Measurements from ENCODE around the gene SIL1.
"Not testable (repeated sequence)": the region's sequence is repeated elsewhere in the genome, so short reads cannot be mapped to it uniquely, and the experiment has no call there.

SIL1 gene

DNA sequence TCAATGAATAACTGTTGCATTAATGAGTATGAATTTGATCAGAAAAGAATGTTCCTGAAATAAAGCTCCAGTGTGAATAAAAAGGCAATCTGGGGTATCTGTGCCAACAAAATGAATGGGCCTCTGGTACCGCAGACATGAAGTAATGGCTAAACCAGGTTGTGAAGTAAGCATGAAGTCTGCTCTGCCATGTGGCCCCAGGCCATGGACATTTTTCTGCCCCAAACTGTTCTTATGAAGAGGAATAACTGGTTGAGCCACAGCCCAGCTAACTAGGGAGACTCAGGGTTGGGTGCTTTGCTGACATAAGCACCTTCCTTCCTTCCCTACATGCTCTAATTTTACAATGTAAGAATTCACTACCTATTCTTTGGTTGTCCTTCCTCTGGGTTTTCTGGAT is 175.6 kb downstream of the SIL1 start:
- DNase-seq (ENCODE audit: low spot score) = no peak

- no peak for DNase-seq (ENCODE audit: low spot score)
These were observed 176.8 kb downstream of the SIL1 start for GRCh38 chr5:139021346-139021745.

DNA sequence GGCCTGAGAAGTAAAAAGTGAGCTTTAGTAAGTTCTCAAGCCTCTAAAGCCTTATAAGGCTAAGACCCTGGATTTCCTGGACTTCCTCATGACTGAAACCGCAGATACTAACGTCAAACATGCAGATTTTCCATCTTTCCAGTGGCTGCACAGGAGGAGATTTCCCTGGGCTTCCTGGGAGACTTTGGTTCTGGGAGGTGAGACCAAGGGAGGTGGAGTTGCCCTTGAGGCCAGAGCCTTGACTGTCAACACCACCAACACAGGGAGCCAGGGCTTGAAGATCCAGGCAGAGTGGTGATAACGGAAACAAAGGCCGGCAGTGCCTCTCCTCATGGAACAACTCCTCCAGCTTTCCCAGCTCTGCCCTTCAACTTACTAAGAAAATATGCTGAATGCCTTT is 178.3 kb downstream of the SIL1 start:
- DNase-seq (ENCODE audit: low spot score) = no peak

DNA sequence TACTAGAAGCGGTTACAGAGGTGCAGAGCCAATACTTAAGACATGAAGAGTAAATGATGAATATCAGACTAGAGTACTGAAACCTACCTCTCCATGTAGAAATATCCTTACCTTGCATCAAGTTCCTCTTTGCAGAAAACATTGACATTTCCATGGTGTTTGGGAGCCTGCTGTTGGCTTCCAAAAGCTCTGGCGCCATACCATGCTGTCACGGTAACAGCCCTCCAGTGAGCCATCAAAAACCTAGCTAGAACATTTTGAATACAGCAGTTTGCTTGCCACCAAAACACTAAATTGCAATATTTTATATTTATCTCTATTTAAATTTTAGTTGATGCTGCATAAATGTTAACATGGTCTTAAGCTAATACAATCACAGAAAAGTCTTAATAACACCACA is 179.0 kb downstream of the SIL1 start:
- DNase-seq (ENCODE audit: low spot score) = no peak

DNA sequence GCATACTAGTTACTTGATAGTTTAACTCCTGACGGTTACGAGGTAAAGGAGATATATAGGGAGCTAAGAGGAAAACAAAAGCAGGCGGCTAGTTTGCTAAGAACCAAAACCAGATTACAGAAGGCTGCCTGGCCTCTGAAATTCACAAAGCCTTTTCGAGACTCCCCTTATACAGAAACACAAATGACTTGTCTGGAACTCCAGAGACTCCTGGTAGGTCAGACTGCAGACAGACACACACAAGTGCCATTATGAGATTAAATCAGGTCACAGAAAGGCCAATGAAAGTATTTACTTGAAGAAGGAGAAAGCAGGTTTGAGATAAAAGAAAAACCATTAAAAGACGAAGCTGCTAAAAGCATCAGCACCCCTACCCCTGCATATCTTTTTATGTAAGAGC is 180.5 kb downstream of the SIL1 start:
- no peak for DNase-seq (ENCODE audit: low spot score)

DNA sequence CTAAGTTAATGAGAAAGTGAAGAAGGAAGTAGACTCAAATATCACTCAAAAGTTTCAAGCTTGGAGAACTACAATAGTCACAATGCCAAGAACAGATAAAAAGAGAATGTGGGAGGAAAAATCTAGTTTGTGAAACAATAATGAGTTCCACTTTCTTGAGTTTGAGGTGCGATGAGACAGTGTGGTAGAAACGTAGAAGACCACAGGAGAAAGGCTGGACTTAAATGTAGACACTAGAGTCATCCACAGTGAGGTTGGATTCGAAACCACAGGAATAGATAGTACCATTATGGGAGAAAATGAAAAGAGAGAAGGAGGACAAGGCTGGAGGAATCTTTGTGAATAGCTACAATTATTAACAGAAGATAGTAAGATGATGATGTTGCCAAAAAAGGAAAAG is 182.0 kb downstream of the SIL1 start:
- no peak for DNase-seq (ENCODE audit: low spot score)

- DNase-seq (ENCODE audit: low spot score) = peak; percentile 56
These were observed 183.4 kb downstream of the SIL1 start for GRCh38 chr5:139014726-139015125.

DNA sequence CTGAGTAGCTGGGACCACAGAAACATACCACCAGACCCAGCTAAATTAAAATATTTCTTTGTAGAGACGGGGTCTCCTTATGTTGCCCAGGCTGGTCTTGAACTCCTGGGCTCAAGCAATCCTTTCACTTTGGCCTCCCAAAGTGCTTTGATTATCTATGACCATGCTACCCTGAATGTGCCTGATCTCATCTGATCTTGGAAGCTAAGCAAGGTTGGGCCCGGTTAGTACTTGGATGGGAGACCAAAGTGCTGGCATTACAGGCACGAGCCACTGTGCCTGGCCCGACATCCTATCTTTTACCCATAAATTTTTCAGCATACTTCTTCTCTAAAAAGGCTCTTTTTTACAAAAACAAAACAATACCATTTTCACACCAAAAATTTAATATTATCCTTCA is 186.0 kb downstream of the SIL1 start:
- DNase-seq (ENCODE audit: low spot score) = no peak

DNA sequence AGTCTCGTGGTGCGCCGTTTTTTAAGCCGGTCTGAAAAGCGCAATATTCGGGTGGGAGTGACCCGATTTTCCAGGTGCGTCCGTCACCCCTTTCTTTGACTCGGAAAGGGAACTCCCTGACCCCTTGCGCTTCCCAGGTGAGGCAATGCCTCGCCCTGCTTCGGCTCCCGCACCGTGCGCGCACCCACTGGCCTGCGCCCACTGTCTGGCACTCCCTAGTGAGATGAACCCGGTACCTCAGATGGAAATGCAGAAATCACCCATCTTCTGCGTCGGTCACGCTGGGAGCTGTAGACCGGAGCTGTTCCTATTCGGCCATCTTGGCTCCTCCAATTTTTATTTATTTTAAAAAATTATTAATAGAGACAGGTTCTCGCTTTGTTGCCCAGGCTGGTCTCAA is 187.0 kb downstream of the SIL1 start:
- DNase-seq (ENCODE audit: low spot score) = not testable (repeated sequence)

DNA sequence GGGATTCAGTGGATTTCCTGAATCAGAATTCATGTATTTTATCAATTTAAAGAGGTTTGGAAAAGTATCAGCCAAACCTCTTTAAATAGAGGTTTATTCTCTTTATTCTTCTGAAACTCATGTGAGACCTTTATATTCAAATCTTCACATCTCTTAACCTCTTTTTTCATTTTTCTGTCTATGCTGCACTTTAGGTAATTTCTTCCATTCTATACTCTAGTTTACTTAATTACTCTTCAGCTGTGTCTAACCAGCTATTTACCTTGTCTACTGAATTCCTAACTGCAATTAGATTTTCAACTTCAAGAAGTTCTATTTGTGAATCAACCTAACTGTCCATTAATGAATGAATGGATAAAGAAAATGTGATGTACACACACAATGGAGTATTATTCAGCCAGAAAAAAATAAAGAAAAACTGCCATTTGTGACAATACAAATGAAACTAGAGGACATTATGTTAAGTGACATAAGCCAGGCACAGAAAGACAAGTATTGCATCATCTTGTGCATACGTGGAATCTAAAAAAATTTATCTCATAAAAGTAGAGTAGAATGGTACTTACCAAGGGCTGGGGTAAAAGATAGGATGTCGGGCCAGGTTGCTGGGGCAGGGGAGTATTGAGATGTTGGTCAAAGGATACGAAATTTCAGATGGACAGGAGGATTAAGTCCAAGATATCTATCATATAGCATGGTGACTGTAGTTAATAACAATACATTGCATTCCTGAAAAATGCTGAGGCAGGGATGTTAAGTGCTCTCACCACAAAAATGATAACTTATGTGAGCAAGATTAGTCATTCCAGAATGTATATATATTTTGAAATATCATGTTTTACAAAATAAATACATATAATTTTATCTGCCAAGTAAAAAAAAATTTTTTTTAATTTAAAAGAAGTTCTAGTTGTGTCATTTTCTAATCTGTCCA is 193.5 kb downstream of the SIL1 start:
- no peak for DNase-seq (ENCODE audit: low spot score)

- DNase-seq (ENCODE audit: low spot score) = no peak
These were observed 198.5 kb downstream of the SIL1 start for GRCh38 chr5:138999674-139000073.

GRCh38 chr5:138998521-138998920 is 199.6 kb downstream of the SIL1 start:
- DNase-seq (ENCODE audit: low spot score) = no peak

DNA sequence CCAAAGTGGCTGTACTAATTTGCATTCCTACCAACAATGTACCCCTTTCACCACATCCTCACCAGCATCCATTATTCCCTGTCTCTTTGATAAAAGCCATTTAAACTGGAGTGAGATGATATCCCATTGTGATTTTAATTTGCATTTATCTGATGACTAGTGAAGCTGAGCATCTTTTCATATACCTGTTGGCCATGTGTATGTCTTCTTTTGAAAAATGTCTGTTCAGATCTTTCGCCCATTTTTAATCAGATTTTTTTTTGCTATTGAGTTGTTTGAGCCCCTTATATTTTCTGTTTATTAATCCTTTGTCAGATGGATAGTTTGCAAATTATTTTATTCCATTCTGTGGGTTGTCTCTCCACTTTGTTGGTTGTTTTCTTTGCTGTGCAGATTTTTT is 202.0 kb downstream of the SIL1 start:
- DNase-seq (ENCODE audit: low spot score) = no peak

DNA sequence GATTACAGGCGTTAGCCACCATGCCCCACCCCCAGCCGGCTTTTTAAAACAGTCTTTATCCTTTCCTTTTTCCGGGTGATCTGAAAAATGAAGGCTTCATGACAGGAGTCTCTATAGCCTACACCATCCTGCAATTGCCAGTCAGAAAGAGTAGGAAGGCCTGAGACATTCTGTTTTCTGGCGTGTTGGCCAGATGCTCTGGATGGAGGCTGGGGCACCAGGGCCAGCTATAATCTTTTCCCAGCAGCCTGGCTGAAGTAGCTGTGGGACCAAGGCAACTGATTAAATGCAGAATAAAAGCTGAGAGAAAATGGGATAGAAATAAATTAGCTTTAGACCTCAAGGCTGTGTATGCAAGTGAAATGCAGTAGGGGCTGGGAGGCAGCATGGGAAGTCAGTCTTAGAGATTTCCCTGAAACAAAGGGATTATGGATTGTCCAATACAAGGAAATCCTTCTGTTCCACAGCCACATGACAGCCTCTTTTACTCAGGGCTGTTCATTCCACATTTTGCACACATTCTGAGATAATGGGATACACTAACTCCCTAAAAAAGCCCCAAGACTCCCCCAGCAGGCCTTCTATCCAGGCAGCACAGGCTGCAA is 207.1 kb downstream of the SIL1 start:
- DNase-seq (ENCODE audit: low spot score) = no peak

- DNase-seq (ENCODE audit: low spot score) = peak; percentile 66
These were observed 208.4 kb downstream of the SIL1 start for GRCh38 chr5:138989720-138990119.

GRCh38 chr5:138986186-138986800 is 211.9 kb downstream of the SIL1 start:
- no peak for DNase-seq (ENCODE audit: low spot score)

GRCh38 chr5:138985683-138986082 is 212.5 kb downstream of the SIL1 start:
- DNase-seq (ENCODE audit: low spot score) = no peak

GRCh38 chr5:138985256-138985655 is 212.9 kb downstream of the SIL1 start:
- no peak for DNase-seq (ENCODE audit: low spot score)

- no peak for DNase-seq (ENCODE audit: low spot score)
These were observed 214.2 kb downstream of the SIL1 start for GRCh38 chr5:138983984-138984383.

DNA sequence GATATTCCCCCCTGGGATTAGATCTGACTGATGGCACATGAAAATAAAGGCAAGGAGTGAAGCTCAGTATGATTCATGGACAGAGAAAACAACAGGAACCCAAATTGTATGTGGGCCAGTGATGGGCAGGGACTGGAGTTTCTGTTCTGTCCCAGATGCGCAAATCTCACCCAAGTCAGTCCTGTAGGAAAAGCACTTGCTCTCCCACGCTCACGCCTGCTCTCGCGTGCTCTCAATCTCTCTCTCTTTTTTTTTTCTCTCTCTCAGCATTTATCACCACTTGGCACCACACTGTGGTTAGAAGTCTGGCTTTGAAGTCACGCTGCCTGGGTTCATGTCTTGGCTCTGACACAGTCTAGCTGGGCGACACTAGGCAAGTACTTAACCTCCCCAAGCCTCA is 216.6 kb downstream of the SIL1 start:
- DNase-seq (ENCODE audit: low spot score) = peak; percentile 52

- DNase-seq (ENCODE audit: low spot score) = peak; percentile 79
These were observed 217.0 kb downstream of the SIL1 start for GRCh38 chr5:138981131-138981530.

DNA sequence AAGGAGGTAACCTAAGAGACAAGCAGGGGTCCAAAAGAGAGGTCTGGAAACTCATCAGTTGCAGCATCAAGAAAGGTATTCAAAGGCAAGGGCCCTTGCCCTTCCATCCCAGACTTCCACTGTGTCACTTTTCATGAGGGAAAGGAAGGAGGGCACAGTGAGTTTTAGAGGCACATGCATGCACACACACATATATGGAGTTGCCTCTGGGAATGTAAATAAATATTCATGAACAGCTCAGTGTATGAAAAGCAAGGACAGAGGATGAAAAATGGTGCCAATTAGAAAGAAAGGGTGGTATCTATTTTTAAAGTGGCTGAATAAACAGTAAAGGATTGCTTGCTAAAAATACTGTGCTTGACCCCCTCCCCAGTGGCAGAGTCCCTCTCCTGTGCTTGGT is 217.7 kb downstream of the SIL1 start:
- DNase-seq (ENCODE audit: low spot score) = no peak

GRCh38 chr5:138979684-138980280 is 218.4 kb downstream of the SIL1 start:
- no peak for DNase-seq (ENCODE audit: low spot score)
